HepG2 (cell line): ENCODE measurements around the gene OTOGL. TPM values are rescaled to one million over a fixed set of nuclear protein-coding genes. Genes with fewer than 3 reads are reported as not detected.

Experiments used
- ATAC-seq: fragments of 200-7000 bp; cut with Tn5 transposase; 3 replicates; pipeline ENCODE4 v1.9.1; 2020; ENCODE audit warnings: mild to moderate bottlenecking, moderate library complexity
- BruUV-seq: library from RNA; stranded (reverse); fragments of 400-500 nt; replicated peaks from 2 replicates; lab custom pipeline; 2021; lab: Mats Ljungman, UMichigan
- CTCF ChIA-PET: fragments of 300-600 bp; formaldehyde crosslinking; extraction: SDS; loops from one replicate; lab custom pipeline; 2021; ENCODE audit warnings: low total read pairs, inconsistent platforms, low intra/inter-chr PET ratio; lab: Yijun Ruan, JAX
- POLR2A ChIA-PET: fragments of 350-600 bp; sonication (Branson Sonifier 250); formaldehyde crosslinking; loops from one replicate; lab custom pipeline; 2020; ENCODE audit warnings: antibody characterized with exemption, inconsistent platforms; lab: Yijun Ruan, JAX
- DNase-seq: peaks from one replicate; pipeline ENCODE4 v3.0.0-alpha.2; 2015; ENCODE audit warnings: low spot score
- FAIRE-seq: peaks from 3 replicates; lab custom pipeline; 2011; peaks lifted over from hg19 to GRCh38; lab: Jason Lieb, UNC
- H2AFZ ChIP-seq: one replicate; pipeline ENCODE4 v1.6.1; 2011; ENCODE audit warnings: low read length, inconsistent platforms
- H3K27ac ChIP-seq: fragments of 300-600 bp; 3 replicates; pipeline ENCODE4 v1.8.0; 2011; ENCODE audit warnings: mixed run types, mild to moderate bottlenecking, mixed read lengths, low read length, inconsistent platforms; ENCODE audit not compliant: insufficient read depth; ENCODE audit errors: extremely low read length
- H3K27me3 ChIP-seq, 2 experiments: fragments of 200-600 bp in 1 of 2; 2 replicates in 1 of 2; 3 replicates in 1 of 2; pipeline versions ENCODE4 v1.6.0 to v1.8.0; 2011; ENCODE audit warnings: low read length in 2 of 2, mild to moderate bottlenecking in 2 of 2, moderate library complexity in 2 of 2, inconsistent platforms in 1 of 2; ENCODE audit not compliant: insufficient read depth in 2 of 2, control insufficient read depth in 1 of 2
- H3K36me3 ChIP-seq, 2 experiments: fragments of 200-600 bp in 1 of 2; replicated peaks in 1 of 2; 2 replicates in 1 of 2; 3 replicates in 1 of 2; pipeline versions ENCODE4 v1.5.1 to v1.8.0; 2011; ENCODE audit warnings: low read length in 2 of 2, inconsistent platforms in 1 of 2; ENCODE audit not compliant: insufficient read depth in 2 of 2, control insufficient read depth in 1 of 2
- H3K4me1 ChIP-seq: 2 replicates; pipeline ENCODE4 v1.5.1; 2012; ENCODE audit warnings: low read length, inconsistent platforms; ENCODE audit not compliant: insufficient read depth
- H3K4me2 ChIP-seq: 2 replicates; pipeline ENCODE4 v1.6.0; 2011; ENCODE audit warnings: low read depth, low read length, inconsistent platforms
- H3K4me3 ChIP-seq, 3 experiments: fragments of 200-600 bp in 1 of 3; sonication (generic), shearing (Covaris generic) in 1 of 3; replicated peaks in 1 of 3; 2 replicates each; pipeline ENCODE4 v1.5.1; 2011 to 2016; ENCODE audit warnings: low read length in 3 of 3, inconsistent platforms in 2 of 3, low read depth in 2 of 3, mild to moderate bottlenecking in 2 of 3, control low read depth in 1 of 3, mixed read lengths in 1 of 3; ENCODE audit not compliant: insufficient read depth in 1 of 3
- H3K79me2 ChIP-seq: one replicate; pipeline ENCODE4 v1.6.1; 2011; ENCODE audit warnings: low read length, inconsistent platforms; ENCODE audit not compliant: insufficient read depth
- H3K9ac ChIP-seq: 2 replicates; pipeline ENCODE4 v1.6.0; 2011; ENCODE audit warnings: mild to moderate bottlenecking, low read depth, low read length, inconsistent platforms; ENCODE audit not compliant: insufficient read depth
- H3K9me3 ChIP-seq: 2 replicates; pipeline ENCODE4 v1.5.1; 2012; ENCODE audit warnings: mild to moderate bottlenecking, low read length
- H4K20me1 ChIP-seq: 2 replicates; pipeline ENCODE4 v1.6.0; 2011; ENCODE audit warnings: inconsistent platforms, mild to moderate bottlenecking, low read length, moderate library complexity; ENCODE audit not compliant: insufficient read depth
- BRD4 ChIP-seq: sonication (generic); formaldehyde crosslinking; IDR thresholded peaks from 2 replicates; pipeline ENCODE4 v1.4.0; 2020; ENCODE audit warnings: missing genetic modification reagents
- ESRRA ChIP-seq: sonication (generic); formaldehyde crosslinking; IDR thresholded peaks from 2 replicates; pipeline ENCODE4 v1.5.1; 2020; ENCODE audit warnings: mild to moderate bottlenecking, low read depth, missing genetic modification reagents
- HNF4A ChIP-seq: sonication (generic); formaldehyde crosslinking; IDR thresholded peaks from 2 replicates; pipeline ENCODE4 v1.4.0; 2020; ENCODE audit warnings: missing genetic modification reagents
- SSRP1 ChIP-seq: IDR thresholded peaks from 2 replicates; pipeline ENCODE4 v1.6.1; 2016; ENCODE audit warnings: control low read depth
- TEF ChIP-seq: sonication (generic); formaldehyde crosslinking; IDR thresholded peaks from 2 replicates; pipeline ENCODE4 v1.5.0; 2020; ENCODE audit warnings: missing genetic modification reagents
- ZBED4 ChIP-seq: sonication (generic); formaldehyde crosslinking; IDR thresholded peaks from 2 replicates; pipeline ENCODE4 v1.4.0; 2020; ENCODE audit warnings: missing genetic modification reagents, borderline replicate concordance
- ZSCAN21 ChIP-seq: sonication (generic); formaldehyde crosslinking; IDR thresholded peaks from 2 replicates; pipeline ENCODE4 v1.8.0; 2022; ENCODE audit warnings: mild to moderate bottlenecking, missing genetic modification reagents, moderate library complexity, borderline replicate concordance
- WGBS: methylation state at CpG from one replicate; pipeline ENCODE4 v1.1.6; 2017; ENCODE audit warnings: low lambda C conversion rate; 5-methylcytosine and 5-hydroxymethylcytosine counted together
- in situ Hi-C: cut with HindIII; loops from 2 replicates; pipeline ENCODE4 v1.10.0; 2017; ENCODE audit warnings: low pct_unique_long_range_greater_than_20kb; ENCODE audit not compliant: extremely low pct_ligation_motif_present
- intact Hi-C: fragments of 100-400 bp; cut with micrococcal nuclease; formaldehyde crosslinking; loops from one replicate; pipeline ENCODE4 v1.10.0; 2022; ENCODE audit not compliant: unreplicated experiment
- polyA plus RNA-seq, 8 experiments: library from polyadenylated mRNA; depleted of rRNA in 3 of 8; stranded (reverse) in 7 of 8; unstranded in 1 of 8; fragments of >200 nt; fragmentation: Illumina TruSeq in 4 of 8; extraction: Trizol in 4 of 8; gene quantifications; 2 replicates each; pipeline versions ENCODE4 v1.2.1 to v1.2.3, GENCODE V29; 2011 to 2016; ENCODE audit warnings: low read depth in 4 of 8, missing spikeins in 1 of 8, mixed read lengths in 1 of 8; ENCODE audit not compliant: insufficient read depth in 1 of 8
- total RNA-seq, 5 experiments: library from RNA; depleted of rRNA; stranded (reverse); fragments of >200 nt; fragmentation: Illumina TruSeq; extraction: Trizol; gene quantifications; 2 replicates each; pipeline ENCODE4 v1.2.3, GENCODE V29; 2016; ENCODE audit warnings: low read depth in 1 of 5

The OTOGL gene
- total and polyA plus RNA-seq, 2 of the 13 experiments (the other 11 are each of a cell fraction or from before 2014, with no cell fraction given) = not detected

GRCh38 chr12:80129895-80130530 lies 30.7 kb downstream of the OTOGL start (continued):
- TF ChIP-seq BRD4 = no peak

- Histone ChIP-seq H3K4me3 (no peak overlapping the region), H3K4me2 (no peak overlapping the region), H3K36me3 (no peaks in the 10 kb centered on the region), H3K9me3 (no peaks in the 10 kb centered on the region), H4K20me1 (no peaks in the 10 kb centered on the region), H3K27ac (no peak overlapping the region), H3K79me2 (no peaks in the 10 kb centered on the region), H2AFZ (no peak overlapping the region), H3K9ac (no peak overlapping the region), H3K27me3 (no peaks in the 10 kb centered on the region), H3K4me1 (no peaks in the 10 kb centered on the region; the same call in 1 of the 2 replicates)
- FAIRE-seq (no peak), DNase-seq (no peak), ATAC-seq (no peak)
- ChIA-PET POLR2A (no interaction called here), CTCF (no interaction called here)
- in situ Hi-C loops (no loop called here), intact Hi-C loops (no loop called here)
- no peak for TF ChIP-seq TEF (CRISPR knock-in tag)
- no peak for TF ChIP-seq SSRP1 (CRISPR knock-in tag)
- no peak for TF ChIP-seq ZSCAN21 (CRISPR knock-in tag)
- TF ChIP-seq ESRRA = no peak
- 0 out of 2 replicates have a peak, but pooled peaks have one; percentile 7 for TF ChIP-seq HNF4A
- TF ChIP-seq ZBED4 (CRISPR knock-in tag) = no peak
- 37% methylated on average over 3 of the region's 3 CpGs for WGBS
- no TSS peak for BruUV-seq
Measured at GRCh38 chr12:80135624-80136023, 36.3 kb downstream of the OTOGL start.
